Activated CD4-positive, alpha-beta T cell treated with anti-CD3 and anti-CD28 coated beads, Interleukin-2, Interleukin-6, amounts not matched to agents 100 ng/mL and 50 ng/mL, durations not matched to agents 16 hours and 8 hours (primary cell): Measurements from ENCODE around the gene CELSR1.

Source experiments
- DNase-seq: peaks from one replicate; pipeline ENCODE4 v3.0.0-alpha.2; 2020

Gene CELSR1

GRCh38 chr22:46357711-46358520, 179.5 kb downstream of the CELSR1 start:
- no peak for DNase-seq

- no peak for DNase-seq
Measured at GRCh38 chr22:46356496-46357480, 180.6 kb downstream of the CELSR1 start.

GRCh38 chr22:46355996-46356471, 181.4 kb downstream of the CELSR1 start:
- DNase-seq: no peak

- peak; percentile 65 for DNase-seq
Measured at GRCh38 chr22:46355369-46355995, 181.9 kb downstream of the CELSR1 start.

DNA sequence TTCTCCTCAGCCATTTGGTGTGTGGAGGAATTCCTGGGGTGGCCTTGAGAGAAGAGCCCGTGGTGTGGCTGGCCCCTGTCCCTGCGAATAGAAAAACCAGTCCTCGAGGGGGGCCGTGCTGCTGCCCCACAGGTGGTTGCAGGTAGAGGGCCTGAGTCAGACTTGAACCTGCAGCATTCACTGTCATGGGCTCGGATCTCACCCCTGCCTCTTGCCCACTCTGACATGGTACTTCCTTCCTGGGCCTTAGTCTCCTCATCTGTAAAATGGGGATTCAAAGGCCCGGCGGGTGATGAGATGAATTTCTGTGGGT, 182.5 kb downstream of the CELSR1 start:
- DNase-seq: no peak

GRCh38 chr22:46354176-46354992, 183.0 kb downstream of the CELSR1 start:
- DNase-seq: no peak

GRCh38 chr22:46353483-46354105, 183.8 kb downstream of the CELSR1 start:
- DNase-seq: no peak

DNA sequence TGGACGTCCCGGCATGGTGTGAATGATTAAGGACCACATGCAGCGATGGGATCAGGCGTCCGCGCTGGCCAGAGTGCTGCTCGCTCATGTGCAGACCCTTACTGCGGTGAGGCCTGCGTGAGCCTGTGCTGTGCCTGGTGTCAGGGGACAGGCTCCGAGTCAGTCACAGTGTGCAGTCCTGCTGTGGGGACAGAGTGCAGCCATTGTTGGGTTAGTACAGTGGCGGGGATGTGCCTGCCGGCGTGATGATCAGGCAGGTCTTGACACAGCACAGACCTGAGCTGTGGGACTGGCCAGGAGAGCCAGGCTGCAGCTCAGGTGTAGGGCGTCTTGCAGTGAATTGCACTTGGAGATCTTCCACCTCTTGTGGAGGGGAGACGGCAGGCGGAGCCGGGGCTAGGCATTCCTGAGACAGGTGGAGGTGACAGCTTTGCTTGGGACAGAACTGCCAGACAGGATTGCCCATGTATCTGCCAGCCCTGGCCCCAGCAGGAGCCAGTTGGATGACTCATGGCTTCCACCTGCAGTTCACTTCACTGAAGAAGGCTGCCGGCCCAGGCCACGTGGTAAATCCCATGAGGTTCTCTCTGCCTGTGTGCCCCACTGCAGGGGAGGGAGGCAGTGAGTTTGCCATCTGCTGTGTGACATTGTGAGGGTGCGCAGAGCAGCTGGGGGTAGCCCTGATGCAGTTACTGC, 184.6 kb downstream of the CELSR1 start:
- no peak for DNase-seq

DNA sequence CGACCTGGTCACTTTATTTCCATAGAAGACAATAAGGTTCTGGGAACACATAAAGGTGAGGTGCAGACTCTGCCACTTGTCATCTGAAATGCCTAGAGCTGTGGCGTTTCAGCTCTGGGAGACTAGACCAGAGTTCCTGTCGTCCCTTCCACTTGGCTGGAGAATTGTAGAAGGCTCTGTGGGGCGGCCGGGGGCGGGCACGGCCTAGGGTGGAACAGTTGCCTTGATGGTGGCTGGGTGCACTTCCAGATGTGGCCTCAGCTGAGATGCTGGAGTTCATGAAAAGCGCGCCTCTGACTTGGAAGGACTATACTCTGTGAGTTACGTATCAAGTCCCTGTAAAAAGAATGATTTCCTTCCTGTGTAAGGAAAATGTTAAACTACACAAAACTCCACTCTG, 185.1 kb downstream of the CELSR1 start:
- no peak for DNase-seq

DNA sequence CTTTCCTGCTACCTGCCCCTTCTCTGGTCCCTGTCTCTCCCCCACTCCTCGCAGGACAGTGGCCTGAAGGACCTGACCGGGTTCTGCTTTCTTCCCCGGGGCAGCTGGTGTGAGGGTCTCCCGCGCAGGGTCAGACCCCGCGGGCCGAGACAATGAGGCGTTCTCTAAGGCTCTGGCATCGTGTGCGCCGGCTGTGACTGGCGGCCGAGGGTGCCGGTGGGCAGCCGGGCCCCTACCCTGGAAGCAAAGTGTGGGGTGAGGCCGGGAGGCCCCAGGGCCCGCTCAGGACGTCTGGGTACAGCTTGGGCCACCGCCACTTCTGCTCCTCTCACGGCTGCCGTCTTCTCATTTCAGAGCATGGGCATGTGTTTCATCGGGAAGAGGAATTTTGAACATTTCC, 185.7 kb downstream of the CELSR1 start:
- DNase-seq: no peak

GRCh38 chr22:46351131-46351735, 186.2 kb downstream of the CELSR1 start:
- DNase-seq: no peak

- DNase-seq: no peak
Measured at GRCh38 chr22:46350646-46351045, 186.8 kb downstream of the CELSR1 start.

- no peak for DNase-seq
Measured at GRCh38 chr22:46350121-46350520, 187.3 kb downstream of the CELSR1 start.

GRCh38 chr22:46349681-46350080, 187.7 kb downstream of the CELSR1 start:
- no peak for DNase-seq

- DNase-seq: no peak
Measured at GRCh38 chr22:46349238-46349637, 188.2 kb downstream of the CELSR1 start.

GRCh38 chr22:46348099-46348695, 189.2 kb downstream of the CELSR1 start:
- no peak for DNase-seq

- DNase-seq: no peak
Measured at GRCh38 chr22:46347646-46348045, 189.8 kb downstream of the CELSR1 start.

DNA sequence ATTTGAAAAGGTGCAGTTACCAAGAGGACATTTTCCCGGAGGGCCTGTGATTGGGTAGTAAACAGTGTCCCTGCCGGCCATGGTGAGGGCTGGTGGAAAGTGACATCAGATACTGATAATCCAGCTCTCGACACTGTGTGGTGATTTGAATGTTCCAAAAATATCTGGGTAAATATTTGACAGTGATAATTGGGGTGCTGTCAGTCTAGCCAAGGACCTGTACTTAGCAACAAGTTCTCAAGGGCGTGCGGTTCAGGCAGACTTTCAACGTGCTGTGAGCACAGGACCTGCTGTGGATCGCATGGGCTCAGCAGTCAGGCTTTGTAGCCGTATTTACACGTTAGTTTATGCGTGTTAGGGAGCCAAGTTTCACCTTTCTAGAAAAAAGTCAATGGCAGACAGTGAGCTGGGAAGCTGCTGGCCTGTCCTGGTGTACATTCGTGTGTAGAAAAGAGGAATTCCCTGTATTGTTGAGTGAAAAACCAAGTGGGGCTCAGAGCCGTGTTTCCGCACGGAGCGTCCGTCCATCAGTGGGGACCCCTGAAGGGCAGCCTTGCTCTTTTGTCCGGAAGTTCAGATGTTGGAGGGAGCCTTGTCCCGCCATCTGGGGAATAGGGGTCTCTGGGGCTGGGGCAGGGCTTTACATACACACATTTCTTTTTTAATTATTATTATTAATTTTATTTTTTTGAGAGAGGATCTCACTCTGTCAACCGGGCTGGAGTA, 190.6 kb downstream of the CELSR1 start:
- no peak for DNase-seq

DNA sequence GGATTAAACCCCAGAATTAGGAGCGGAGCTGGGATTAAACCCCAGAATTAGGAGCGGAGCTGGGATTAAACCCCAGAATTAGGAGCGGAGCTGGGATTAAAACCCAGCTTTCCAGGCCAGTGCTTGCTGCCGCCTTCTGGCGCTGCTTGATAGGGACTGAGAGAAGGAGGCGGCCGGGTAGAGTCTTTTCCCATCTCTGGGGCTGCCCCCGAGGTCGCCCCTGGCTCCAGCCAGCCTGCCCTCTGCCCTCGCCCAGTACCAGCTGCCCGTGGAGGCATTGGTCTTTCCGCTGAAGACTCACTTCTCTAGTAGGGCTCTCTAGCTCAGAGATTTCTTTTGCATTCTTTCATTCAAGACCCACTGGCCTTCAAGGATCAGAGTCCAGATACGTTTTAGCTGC, 196.7 kb downstream of the CELSR1 start:
- no peak for DNase-seq

GRCh38 chr22:46339956-46340355, 197.5 kb downstream of the CELSR1 start:
- DNase-seq: no peak
